Stomach (tissue), 9 donors: ENCODE measurements around the gene APLF. TPM values are rescaled to one million over a fixed set of nuclear protein-coding genes. Genes with fewer than 3 reads are reported as not detected.

ENCODE experiments used
- DNase-seq, 2 donors: peaks; one replicate each; pipeline versions ENCODE4 v3.0.0 to v3.0.0-alpha.2; 2013 to 2019
- H3K27ac ChIP-seq, 5 donors: fragments of 200-600 bp in 4 of 5; sonication (generic) in 4 of 5; one replicate each; pipeline ENCODE4 v1.5.1; 2013 to 2019; ENCODE audit warnings: mild to moderate bottlenecking in 1 of 5, moderate library complexity in 1 of 5
- H3K27me3 ChIP-seq, 3 donors: fragments of 200-600 bp; sonication (generic); one replicate each; pipeline ENCODE4 v1.5.1; 2017 to 2019; ENCODE audit warnings: mixed run types in 1 of 3
- H3K36me3 ChIP-seq, 4 donors: fragments of 200-600 bp; sonication (generic); 1 replicate in 3 of 4; 2 replicates in 1 of 4; pipeline ENCODE4 v1.5.1; 2016 to 2019
- H3K4me1 ChIP-seq, 4 donors: fragments of 200-600 bp; sonication (generic); one replicate each; pipeline ENCODE4 v1.5.1; 2016 to 2019
- H3K4me3 ChIP-seq, 4 donors: fragments of 200-600 bp; sonication (generic) in 3 of 4; one replicate each; pipeline ENCODE4 v1.5.1; 2016 to 2019; ENCODE audit warnings: mild to moderate bottlenecking in 1 of 4
- H3K9me3 ChIP-seq, 4 donors: fragments of 200-600 bp; sonication (generic); one replicate each; pipeline ENCODE4 v1.5.1; 2016 to 2019
- EP300 ChIP-seq: sonication (generic); formaldehyde crosslinking; IDR thresholded peaks from one replicate; pipeline ENCODE4 v1.6.1; 2017; ENCODE audit warnings: antibody characterized with exemption
- POLR2A ChIP-seq, 4 donors: fragments of 450-650 bp; IDR thresholded peaks; one replicate each; pipeline ENCODE4 v1.6.1; 2016; ENCODE audit warnings: antibody characterized with exemption in 4 of 4, control low read depth in 2 of 4, mild to moderate bottlenecking in 1 of 4, moderate library complexity in 1 of 4
- POLR2AphosphoS5 ChIP-seq, 3 donors: sonication (generic); formaldehyde crosslinking; IDR thresholded peaks; one replicate each; pipeline ENCODE4 v1.6.1; 2016; ENCODE audit warnings: antibody characterized with exemption in 3 of 3
- WGBS, 5 donors: extraction: QIAGEN DNeasy Blood & Tissue Kit in 3 of 5; methylation state at CpG; one replicate each; pipeline versions ENCODE4 v1.1.5 to v1.1.7; 2013 to 2018; 5-methylcytosine and 5-hydroxymethylcytosine counted together
- intact Hi-C: fragments of 100-400 bp; cut with DNase I; formaldehyde crosslinking; loops from one replicate; pipeline ENCODE4 v1.15.1; 2023; ENCODE audit warnings: low total_unique reads
- polyA plus RNA-seq, 3 donors: library from polyadenylated mRNA; stranded (reverse); fragments of 200-250 nt; gene quantifications; one replicate each; pipeline ENCODE4 v1.2.3, GENCODE V29; 2013
- total RNA-seq, 5 donors: library from RNA; depleted of rRNA; stranded (reverse); fragments of >200 nt; gene quantifications; one replicate each; pipeline versions ENCODE4 v1.1.0 to v1.2.3, GENCODE V29; 2014 to 2016
- TF ChIP-seq, protein P1 (sequence below), 7 experiments: fragments of 450-650 bp in 4 of 7; fragments of 200-600 bp in 3 of 7; sonication (generic) in 3 of 7; IDR thresholded peaks; one replicate each; pipeline ENCODE4 v1.5.1; 2016 to 2019; ENCODE audit warnings: antibody characterized with exemption in 7 of 7, control low read depth in 2 of 7, mild to moderate bottlenecking in 1 of 7
- donor health status: healthy with polysubstance abuse.
- donor health status: Bipolar disorder and iron deficiency.
- donor health status: healthy.

The APLF gene
- total and polyA plus RNA-seq, 8 donors, result 0.29 to 9.4 (median 0.77) TPM

DNA sequence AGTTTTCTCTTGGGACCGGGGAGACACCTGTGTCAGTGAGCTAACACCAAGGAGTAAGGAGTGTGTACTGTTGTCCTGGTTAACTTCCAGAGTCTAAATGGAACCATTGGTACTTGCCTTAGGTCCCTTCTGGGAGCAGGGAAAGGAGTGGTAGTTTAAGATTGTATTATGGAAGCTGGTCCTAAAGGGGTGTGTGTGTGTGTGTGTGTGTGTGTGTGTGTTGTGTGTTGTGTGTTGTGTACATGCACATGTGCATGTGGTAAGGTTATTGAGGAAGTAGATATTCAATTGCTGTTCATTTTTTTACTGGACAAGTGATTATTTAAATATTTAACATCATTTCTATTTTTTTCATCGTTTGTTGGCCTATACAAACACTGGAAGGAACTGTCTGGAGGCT is 1.4 kb downstream of the APLF start:
- WGBS, 5 donors, result 53 to 76% (median 69%) methylated on average over 2 of the region's 2 CpGs
- Histone ChIP-seq H3K27me3 (no peaks in the 10 kb centered on the region), H3K4me3 (no peak overlapping the region), H3K9me3 (no peaks in the 10 kb centered on the region), H3K4me1 (peaks cover 0 to 29% (median 14%) of the 10 kb centered on the region in 4 donors), H3K36me3 (no peaks in the 10 kb centered on the region), H3K27ac (no peak overlapping the region)
- DNase-seq, result no peak
- TF ChIP-seq, protein P1, sequence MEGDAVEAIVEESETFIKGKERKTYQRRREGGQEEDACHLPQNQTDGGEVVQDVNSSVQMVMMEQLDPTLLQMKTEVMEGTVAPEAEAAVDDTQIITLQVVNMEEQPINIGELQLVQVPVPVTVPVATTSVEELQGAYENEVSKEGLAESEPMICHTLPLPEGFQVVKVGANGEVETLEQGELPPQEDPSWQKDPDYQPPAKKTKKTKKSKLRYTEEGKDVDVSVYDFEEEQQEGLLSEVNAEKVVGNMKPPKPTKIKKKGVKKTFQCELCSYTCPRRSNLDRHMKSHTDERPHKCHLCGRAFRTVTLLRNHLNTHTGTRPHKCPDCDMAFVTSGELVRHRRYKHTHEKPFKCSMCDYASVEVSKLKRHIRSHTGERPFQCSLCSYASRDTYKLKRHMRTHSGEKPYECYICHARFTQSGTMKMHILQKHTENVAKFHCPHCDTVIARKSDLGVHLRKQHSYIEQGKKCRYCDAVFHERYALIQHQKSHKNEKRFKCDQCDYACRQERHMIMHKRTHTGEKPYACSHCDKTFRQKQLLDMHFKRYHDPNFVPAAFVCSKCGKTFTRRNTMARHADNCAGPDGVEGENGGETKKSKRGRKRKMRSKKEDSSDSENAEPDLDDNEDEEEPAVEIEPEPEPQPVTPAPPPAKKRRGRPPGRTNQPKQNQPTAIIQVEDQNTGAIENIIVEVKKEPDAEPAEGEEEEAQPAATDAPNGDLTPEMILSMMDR (IDR thresholded peaks at IDR 0.05), result no peak
- no peak for TF ChIP-seq POLR2AphosphoS5 (IDR thresholded peaks at IDR 0.05)
- intact Hi-C loops, result loop anchor here (10.0 kb wide), 1 partner anchor 246 kb away; no protein-coding TSS in a partner anchor

DNA sequence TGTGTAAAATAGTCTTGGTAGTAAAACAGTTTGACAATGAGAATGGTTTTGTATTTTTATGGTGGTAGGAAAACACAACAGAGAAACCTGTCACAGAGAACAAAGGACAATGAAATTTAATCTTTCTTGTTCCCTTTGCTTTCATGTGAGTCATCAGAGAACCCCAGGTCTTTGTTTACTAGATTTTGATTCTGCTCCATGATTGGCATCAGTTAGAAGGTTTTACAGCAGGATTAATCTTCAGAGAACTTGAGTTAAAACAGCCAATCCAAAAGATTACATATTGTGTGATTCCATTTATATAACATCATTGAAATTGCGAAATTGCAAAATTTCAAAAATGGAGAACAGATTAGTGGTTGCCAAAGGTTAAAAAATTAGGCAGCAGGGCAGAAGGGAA is 2.5 kb downstream of the APLF start:
- 58 to 81% (median 70%) methylated on average over 1 of the region's 1 CpG for WGBS, 5 donors
- peaks cover 0 to 29% (median 14%) of the 10 kb centered on the region in 4 donors for H3K4me1 ChIP-seq
- TF ChIP-seq, protein P1 (IDR thresholded peaks at IDR 0.05), result no peak
- TF ChIP-seq POLR2A (IDR thresholded peaks at IDR 0.05) (no peak), POLR2AphosphoS5 (IDR thresholded peaks at IDR 0.05) (no peak), EP300 (no peak)
- no peaks in the 10 kb centered on the region for H3K27me3 ChIP-seq
- intact Hi-C loops, result loop anchor here (10.0 kb wide), 1 partner anchor 245 kb away; no protein-coding TSS in a partner anchor
- no peaks in the 10 kb centered on the region for H3K36me3 ChIP-seq
- no peaks in the 10 kb centered on the region for H3K9me3 ChIP-seq
- H3K4me3 ChIP-seq, result no peak overlapping the region
- H3K27ac ChIP-seq, result no peak overlapping the region
- no peak for DNase-seq

DNA sequence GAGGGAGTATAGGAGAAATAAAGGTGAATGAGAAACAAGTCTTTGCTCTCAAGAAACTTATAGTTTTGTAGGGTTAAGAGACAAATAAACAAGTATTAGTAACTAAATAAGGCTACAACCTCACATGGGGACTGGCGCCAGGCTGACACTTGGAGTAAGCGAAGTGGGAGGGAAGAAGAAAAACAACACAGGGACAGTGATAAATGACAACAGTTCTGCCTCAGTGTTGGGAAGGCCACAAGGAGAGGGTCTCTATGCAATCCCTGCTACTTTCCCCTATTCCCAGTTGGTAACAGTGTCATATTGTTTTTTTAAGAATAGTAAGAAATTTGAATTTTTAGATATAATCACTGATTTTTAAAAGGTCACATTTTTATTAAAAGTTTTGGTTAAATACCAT is 4.0 kb downstream of the APLF start:
- Histone ChIP-seq H3K36me3 (no peaks in the 10 kb centered on the region), H3K27ac (no peak overlapping the region), H3K9me3 (no peaks in the 10 kb centered on the region), H3K4me3 (no peak overlapping the region), H3K4me1 (peaks cover 0 to 15% (median 7%) of the 10 kb centered on the region in 4 donors), H3K27me3 (no peaks in the 10 kb centered on the region)
- WGBS, 5 donors, result 92 to 98% (median 95%) methylated on average over 2 of the region's 2 CpGs
- DNase-seq, result no peak
- TF ChIP-seq POLR2AphosphoS5 (IDR thresholded peaks at IDR 0.05) (no peak), EP300 (no peak)
- intact Hi-C loops, result no loop called here

DNA sequence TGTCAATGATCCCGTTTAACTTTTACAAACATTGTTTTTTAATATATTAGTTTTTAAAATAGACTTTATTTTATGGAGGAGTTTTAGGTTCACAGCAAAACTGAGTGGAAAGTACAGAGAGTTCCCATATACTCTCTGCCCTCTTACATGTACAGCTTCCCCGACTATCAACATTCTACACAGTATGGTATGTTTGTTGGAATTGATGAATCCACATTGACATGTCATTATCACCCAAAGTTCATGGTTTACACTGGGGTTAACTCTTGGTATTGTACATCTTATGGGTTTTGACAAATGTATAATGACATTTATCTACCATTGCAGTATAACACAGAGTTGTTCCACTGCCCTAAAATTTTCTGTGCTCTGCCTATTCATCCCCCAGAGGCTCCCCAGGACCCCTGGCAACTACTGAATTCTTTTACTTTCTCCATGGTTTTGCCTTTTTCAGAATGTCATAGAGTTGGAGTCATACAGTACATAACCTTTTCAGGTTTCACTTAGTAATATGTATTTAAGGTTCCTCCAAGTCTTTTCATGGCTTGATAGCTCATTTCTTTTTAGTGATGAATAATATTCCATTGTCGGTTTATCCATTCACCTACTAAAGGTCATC is 5.5 kb downstream of the APLF start:
- no peaks in the 10 kb centered on the region for H3K27me3 ChIP-seq
- H3K9me3 ChIP-seq, result no peaks in the 10 kb centered on the region
- no peak for DNase-seq
- TF ChIP-seq EP300, result no peak
- TF ChIP-seq, protein P1 (IDR thresholded peaks at IDR 0.05), result no peak
- TF ChIP-seq POLR2AphosphoS5 (IDR thresholded peaks at IDR 0.05), result no peak
- TF ChIP-seq POLR2A (IDR thresholded peaks at IDR 0.05), result no peak
- H3K4me3 ChIP-seq, result no peak overlapping the region
- WGBS, 5 donors, result 88 to 94% (median 94%) methylated on average over 3 of the region's 3 CpGs
- H3K36me3 ChIP-seq, result no peaks in the 10 kb centered on the region
- intact Hi-C loops, result no loop called here
- H3K4me1 ChIP-seq, result peaks cover 0 to 8% (median 4%) of the 10 kb centered on the region in 4 donors
- no peak overlapping the region for H3K27ac ChIP-seq

- Histone ChIP-seq H3K36me3 (no peaks in the 10 kb centered on the region), H3K4me1 (no peaks in the 10 kb centered on the region), H3K9me3 (no peaks in the 10 kb centered on the region), H3K4me3 (no peak overlapping the region), H3K27me3 (no peaks in the 10 kb centered on the region), H3K27ac (no peak overlapping the region)
- peak in 1 of 2 donors; percentile 45 for DNase-seq
- intact Hi-C loops, result no loop called here
- TF ChIP-seq POLR2AphosphoS5 (IDR thresholded peaks at IDR 0.05), result no peak
- TF ChIP-seq EP300, result no peak
- no peak for TF ChIP-seq POLR2A (IDR thresholded peaks at IDR 0.05)
- TF ChIP-seq, protein P1 (IDR thresholded peaks at IDR 0.05), result no peak
These were observed 7.7 kb downstream of the APLF start for GRCh38 chr2:68475110-68475509.
